H9 (cell line): ENCODE measurements around the gene MBD3L1. TPM values are rescaled to one million over a fixed set of nuclear protein-coding genes. Genes with fewer than 3 reads are reported as not detected.

ENCODE experiments used
- DNase-seq: peaks from one replicate; pipeline ENCODE4 v3.0.0-alpha.2; 2017
- H2AFZ ChIP-seq: one replicate; pipeline ENCODE4 v1.6.1; 2013; ENCODE audit warnings: mild to moderate bottlenecking, low read length, control low read depth, moderate library complexity
- H2AK5ac ChIP-seq: 2 replicates; pipeline ENCODE4 v1.6.1; 2013; ENCODE audit warnings: low read length, control low read depth, mixed read lengths; ENCODE audit not compliant: insufficient read length
- H2BK120ac ChIP-seq: one replicate; pipeline ENCODE4 v1.6.1; 2013; ENCODE audit warnings: low read depth, mild to moderate bottlenecking, low read length, control low read depth, inconsistent platforms; ENCODE audit not compliant: poor library complexity, severe bottlenecking
- H2BK12ac ChIP-seq: 2 replicates; pipeline ENCODE4 v1.6.1; 2013; ENCODE audit warnings: low read length, control low read depth, mixed read lengths, low read depth; ENCODE audit not compliant: insufficient read length
- H2BK15ac ChIP-seq: 2 replicates; pipeline ENCODE4 v1.6.1; 2013; ENCODE audit warnings: low read depth, low read length, control low read depth
- H2BK20ac ChIP-seq: one replicate; pipeline ENCODE4 v1.6.1; 2013; ENCODE audit warnings: low read depth, mild to moderate bottlenecking, low read length, control low read depth, inconsistent platforms; ENCODE audit not compliant: poor library complexity, severe bottlenecking
- H2BK5ac ChIP-seq: 2 replicates; pipeline ENCODE4 v1.6.1; 2013; ENCODE audit warnings: low read length, control low read depth, mixed read lengths; ENCODE audit not compliant: insufficient read length
- H3K14ac ChIP-seq: 2 replicates; pipeline ENCODE4 v1.6.1; 2013; ENCODE audit warnings: low read length, control low read depth; ENCODE audit not compliant: insufficient read depth
- H3K18ac ChIP-seq: 2 replicates; pipeline ENCODE4 v1.6.1; 2013; ENCODE audit warnings: low read depth, mild to moderate bottlenecking, mixed read lengths, low read length, control low read depth; ENCODE audit not compliant: insufficient read length
- H3K23ac ChIP-seq: 2 replicates; pipeline ENCODE4 v1.6.1; 2013; ENCODE audit warnings: low read length, control low read depth, mixed read lengths, low read depth; ENCODE audit not compliant: insufficient read length
- H3K23me2 ChIP-seq: 2 replicates; pipeline ENCODE4 v1.6.1; 2013; ENCODE audit warnings: low read depth, mild to moderate bottlenecking, mixed read lengths, low read length, control low read depth; ENCODE audit not compliant: insufficient read length, poor library complexity, severe bottlenecking
- H3K27ac ChIP-seq: 2 replicates; pipeline ENCODE4 v1.5.1; 2013; ENCODE audit warnings: low read length, control low read depth, mixed read lengths, low read depth; ENCODE audit not compliant: insufficient read length
- H3K27me3 ChIP-seq: 2 replicates; pipeline ENCODE4 v1.6.1; 2013; ENCODE audit warnings: low read length, control low read depth, inconsistent platforms; ENCODE audit not compliant: insufficient read depth
- H3K4ac ChIP-seq: 2 replicates; pipeline ENCODE4 v1.6.1; 2013; ENCODE audit warnings: low read depth, mild to moderate bottlenecking, control low read depth, inconsistent platforms, low read length, moderate library complexity
- H3K4me1 ChIP-seq: 2 replicates; pipeline ENCODE4 v1.6.1; 2013; ENCODE audit warnings: low read length, control low read depth, inconsistent platforms; ENCODE audit not compliant: insufficient read depth
- H3K4me2 ChIP-seq: 2 replicates; pipeline ENCODE4 v1.6.1; 2013; ENCODE audit warnings: low read length, control low read depth, mixed read lengths; ENCODE audit not compliant: insufficient read length, insufficient read depth
- H3K56ac ChIP-seq: 2 replicates; pipeline ENCODE4 v1.6.1; 2013; ENCODE audit warnings: low read depth, mild to moderate bottlenecking, mixed read lengths, low read length, control low read depth; ENCODE audit not compliant: insufficient read length
- H3K79me1 ChIP-seq: 2 replicates; pipeline ENCODE4 v1.6.1; 2013; ENCODE audit warnings: low read depth, mild to moderate bottlenecking, moderate library complexity, low read length, control low read depth, inconsistent platforms; ENCODE audit not compliant: insufficient read depth, poor library complexity, severe bottlenecking
- H3K79me2 ChIP-seq: 2 replicates; pipeline ENCODE4 v1.6.1; 2013; ENCODE audit warnings: low read length, control low read depth, inconsistent platforms; ENCODE audit not compliant: insufficient read depth
- H3K9ac ChIP-seq: 2 replicates; pipeline ENCODE4 v1.6.1; 2013; ENCODE audit warnings: low read length, control low read depth, mixed read lengths; ENCODE audit not compliant: insufficient read length; ENCODE audit errors: extremely low read depth
- H3K9me3 ChIP-seq: one replicate; pipeline ENCODE4 v1.6.1; 2013; ENCODE audit warnings: low read depth, low read length, inconsistent platforms; ENCODE audit not compliant: control insufficient read depth
- H3T11ph ChIP-seq: one replicate; pipeline ENCODE4 v1.6.1; 2013; ENCODE audit warnings: mild to moderate bottlenecking, low read length, control low read depth, inconsistent platforms
- H4K20me1 ChIP-seq: one replicate; pipeline ENCODE4 v1.6.1; 2013; ENCODE audit not compliant: control insufficient read depth, insufficient read length, insufficient read depth
- H4K5ac ChIP-seq: 2 replicates; pipeline ENCODE4 v1.6.1; 2013; ENCODE audit warnings: low read depth, mild to moderate bottlenecking, mixed read lengths, low read length, control low read depth; ENCODE audit not compliant: insufficient read length
- H4K8ac ChIP-seq: replicated peaks from 2 replicates; pipeline ENCODE4 v1.6.1; 2013; ENCODE audit warnings: low read length, control low read depth, mixed read lengths, low read depth; ENCODE audit not compliant: insufficient read length
- H4K91ac ChIP-seq: 2 replicates; pipeline ENCODE4 v1.6.1; 2013; ENCODE audit warnings: low read depth, mild to moderate bottlenecking, moderate library complexity, mixed read lengths, low read length, control low read depth; ENCODE audit not compliant: insufficient read length
- H3K27ac Mint-ChIP-seq, 3 experiments: 2 replicates in 2 of 3; 3 replicates in 1 of 3; pipeline ENCODE4 v1.8.0; 2020 to 2021; ENCODE audit warnings: mixed read lengths in 3 of 3, mild to moderate bottlenecking in 1 of 3, moderate library complexity in 1 of 3
- H3K27me3 Mint-ChIP-seq: 2 replicates; pipeline ENCODE4 v1.8.0; 2021; ENCODE audit warnings: low read depth, mild to moderate bottlenecking, moderate library complexity, mixed read lengths
- H3K36me3 Mint-ChIP-seq, 3 experiments: 2 replicates in 2 of 3; 3 replicates in 1 of 3; pipeline ENCODE4 v1.8.0; 2020 to 2021; ENCODE audit warnings: low read depth in 3 of 3, mixed read lengths in 3 of 3; ENCODE audit not compliant: insufficient read depth in 1 of 3
- H3K4me1 Mint-ChIP-seq, 2 experiments: 2 replicates each; pipeline ENCODE4 v1.8.0; 2020; ENCODE audit warnings: mixed read lengths in 2 of 2
- H3K4me3 Mint-ChIP-seq, 2 experiments: 2 replicates in 1 of 2; 3 replicates in 1 of 2; pipeline ENCODE4 v1.8.0; 2020 to 2021; ENCODE audit warnings: mild to moderate bottlenecking in 2 of 2, mixed read lengths in 2 of 2, moderate library complexity in 1 of 2
- H3K9me3 Mint-ChIP-seq, 2 experiments: 2 replicates in 1 of 2; 3 replicates in 1 of 2; pipeline ENCODE4 v1.8.0; 2020; ENCODE audit warnings: mild to moderate bottlenecking in 2 of 2, mixed read lengths in 2 of 2, moderate library complexity in 1 of 2
- WGBS: extraction: QIAGEN DNeasy Blood & Tissue Kit; methylation state at CpG from one replicate; pipeline ENCODE4 v1.1.7; 2013; ENCODE audit warnings: missing lambda C conversion rate, low lambda C conversion rate, mixed read lengths; ENCODE audit not compliant: insufficient read length; ENCODE audit errors: extremely low coverage; 5-methylcytosine and 5-hydroxymethylcytosine counted together
- total RNA-seq: library from RNA; stranded (reverse); gene quantifications from 2 replicates; pipeline ENCODE4 v1.2.1, GENCODE V29; 2021
- TF ChIP-seq, protein P1 (sequence below): fragments of 200-600 bp; sonication (generic); conservative IDR thresholded peaks from 3 replicates; pipeline ENCODE4 v1.8.0; 2021; ENCODE audit warnings: antibody characterized with exemption, mild to moderate bottlenecking

Gene MBD3L1
- total RNA-seq, 1 experiment from 2014 or later = not detected

DNA sequence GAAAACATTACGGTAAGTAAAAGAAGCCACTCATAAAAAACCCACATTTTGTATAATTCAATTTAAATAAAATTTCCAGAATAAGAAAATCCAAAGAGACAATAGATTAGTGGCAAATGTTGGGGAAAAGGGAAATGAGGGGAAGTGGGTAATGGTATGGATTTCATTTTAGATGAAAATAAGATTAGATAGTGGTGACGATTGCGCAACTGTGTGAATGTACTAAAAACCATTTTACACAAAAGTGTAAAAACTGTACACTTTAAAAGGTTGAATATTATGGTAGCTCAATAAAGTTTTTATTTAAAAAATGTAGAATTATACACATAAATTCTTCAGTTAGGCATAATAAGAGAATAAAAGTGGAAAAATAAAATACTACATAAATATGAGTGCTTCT is 3.7 kb downstream of the MBD3L1 start:
- Histone ChIP-seq H3T11ph (no peak overlapping the region), H3K79me2 (no peaks in the 10 kb centered on the region), H3K9me3 (peaks cover 27% of the 10 kb centered on the region), H3K56ac (no peak overlapping the region), H2BK12ac (no peak overlapping the region), H2BK120ac (no peak overlapping the region), H2BK15ac (no peak overlapping the region), H3K18ac (no peak overlapping the region), H2BK5ac (no peak overlapping the region), H3K4me2 (no peak overlapping the region), H3K79me1 (no peaks in the 10 kb centered on the region), H3K4ac (no peak overlapping the region), H4K8ac (no peak overlapping the region), H4K91ac (no peak overlapping the region), H3K23me2 (peaks cover 4% of the 10 kb centered on the region), H3K4me1 (no peaks in the 10 kb centered on the region), H4K20me1 (no peaks in the 10 kb centered on the region), H4K5ac (no peak overlapping the region), H2AK5ac (no peak overlapping the region), H2AFZ (no peak overlapping the region), H3K27ac (no peak overlapping the region), H2BK20ac (no peak overlapping the region), H3K27me3 (no peaks in the 10 kb centered on the region), H3K23ac (no peak overlapping the region), H3K14ac (no peak overlapping the region), H3K9ac (no peak overlapping the region)
- Mint-ChIP-seq H3K27me3 (peaks cover 6% of the 10 kb centered on the region), H3K4me3 (no peak overlapping the region), H3K27ac (no peak overlapping the region), H3K9me3 (peaks cover 59 to 65% of the 10 kb centered on the region in 2 experiments), H3K36me3 (peaks cover 4 to 21% (median 8%) of the 10 kb centered on the region in 3 experiments; a peak in 6 of 7 replicates), H3K4me1 (peaks cover 6 to 8% of the 10 kb centered on the region in 2 experiments; a peak in 3 of 4 replicates)
- no peak for DNase-seq
- TF ChIP-seq, protein P1, sequence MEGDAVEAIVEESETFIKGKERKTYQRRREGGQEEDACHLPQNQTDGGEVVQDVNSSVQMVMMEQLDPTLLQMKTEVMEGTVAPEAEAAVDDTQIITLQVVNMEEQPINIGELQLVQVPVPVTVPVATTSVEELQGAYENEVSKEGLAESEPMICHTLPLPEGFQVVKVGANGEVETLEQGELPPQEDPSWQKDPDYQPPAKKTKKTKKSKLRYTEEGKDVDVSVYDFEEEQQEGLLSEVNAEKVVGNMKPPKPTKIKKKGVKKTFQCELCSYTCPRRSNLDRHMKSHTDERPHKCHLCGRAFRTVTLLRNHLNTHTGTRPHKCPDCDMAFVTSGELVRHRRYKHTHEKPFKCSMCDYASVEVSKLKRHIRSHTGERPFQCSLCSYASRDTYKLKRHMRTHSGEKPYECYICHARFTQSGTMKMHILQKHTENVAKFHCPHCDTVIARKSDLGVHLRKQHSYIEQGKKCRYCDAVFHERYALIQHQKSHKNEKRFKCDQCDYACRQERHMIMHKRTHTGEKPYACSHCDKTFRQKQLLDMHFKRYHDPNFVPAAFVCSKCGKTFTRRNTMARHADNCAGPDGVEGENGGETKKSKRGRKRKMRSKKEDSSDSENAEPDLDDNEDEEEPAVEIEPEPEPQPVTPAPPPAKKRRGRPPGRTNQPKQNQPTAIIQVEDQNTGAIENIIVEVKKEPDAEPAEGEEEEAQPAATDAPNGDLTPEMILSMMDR = no peak
- no CpG with 5 or more reads among the region's 3 CpGs for WGBS
